NCI-H1048 (cell line): ENCODE measurements around the gene AGAP9.
"Not testable (repeated sequence)": the region's sequence is repeated elsewhere in the genome, so short reads cannot be mapped to it uniquely, and the experiment has no call there.

Experiments used
- DNase-seq: peaks from one replicate; lab custom pipeline; 2025; lab: John Stamatoyannopoulos, UW

The AGAP9 gene

DNA sequence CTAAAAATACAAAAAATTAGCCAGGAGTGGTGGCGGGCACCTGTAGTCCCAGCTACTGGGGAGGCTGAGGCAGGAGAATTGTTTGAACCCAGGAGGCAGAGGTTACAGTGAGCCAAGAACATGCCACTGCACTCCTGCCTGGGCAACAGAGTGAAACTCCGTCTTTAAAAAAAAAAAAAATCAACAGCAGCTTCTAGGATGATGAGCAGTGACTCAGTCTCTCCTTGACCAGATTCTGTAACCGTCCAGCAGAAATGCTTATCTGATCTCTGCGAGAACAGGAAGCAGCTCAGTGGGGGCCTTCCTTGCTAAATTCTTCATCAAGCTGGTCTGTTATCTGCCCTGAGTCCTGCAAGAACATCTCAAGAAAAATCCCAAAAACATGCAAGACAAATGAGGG lies 37.5 kb downstream of the AGAP9 start:
- not testable (repeated sequence) for DNase-seq

- DNase-seq: not testable (repeated sequence)
Measured at GRCh38 chr10:47484786-47485185, 38.7 kb downstream of the AGAP9 start.

GRCh38 chr10:47483923-47484322 lies 39.5 kb downstream of the AGAP9 start, which contains the start of gene ANXA8:
Gene ANXA8 (minus strand): TSS chr10:47484115. CDS start chr10:47483933, 182 bp downstream.
- not testable (repeated sequence) for DNase-seq

- not testable (repeated sequence) for DNase-seq
Measured at GRCh38 chr10:47482367-47482766, 41.1 kb downstream of the AGAP9 start.

DNA sequence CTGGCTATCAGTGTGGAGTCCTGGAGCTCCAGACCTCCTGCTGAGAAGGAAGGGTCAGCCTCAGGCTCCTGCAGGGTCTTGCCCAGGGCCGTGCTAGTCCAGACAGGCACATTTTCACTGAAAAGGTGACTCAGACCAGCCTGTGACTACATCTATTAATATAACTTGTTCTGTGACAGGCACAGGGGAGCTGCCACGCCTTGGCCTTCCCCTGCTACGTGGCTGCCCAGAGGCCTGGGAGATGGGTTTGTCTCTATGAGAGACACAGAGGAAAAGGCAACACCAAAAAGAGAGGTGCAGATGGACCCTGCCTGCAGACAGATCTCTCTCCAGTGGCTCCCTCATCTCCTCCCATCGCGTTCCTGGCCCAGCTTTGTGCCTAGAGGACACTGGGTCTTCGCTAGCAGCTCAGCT lies 41.7 kb downstream of the AGAP9 start:
- not testable (repeated sequence) for DNase-seq

GRCh38 chr10:47481182-47481766 lies 42.2 kb downstream of the AGAP9 start:
- not testable (repeated sequence) for DNase-seq

GRCh38 chr10:47480133-47480532 lies 43.3 kb downstream of the AGAP9 start:
- DNase-seq: not testable (repeated sequence)

DNA sequence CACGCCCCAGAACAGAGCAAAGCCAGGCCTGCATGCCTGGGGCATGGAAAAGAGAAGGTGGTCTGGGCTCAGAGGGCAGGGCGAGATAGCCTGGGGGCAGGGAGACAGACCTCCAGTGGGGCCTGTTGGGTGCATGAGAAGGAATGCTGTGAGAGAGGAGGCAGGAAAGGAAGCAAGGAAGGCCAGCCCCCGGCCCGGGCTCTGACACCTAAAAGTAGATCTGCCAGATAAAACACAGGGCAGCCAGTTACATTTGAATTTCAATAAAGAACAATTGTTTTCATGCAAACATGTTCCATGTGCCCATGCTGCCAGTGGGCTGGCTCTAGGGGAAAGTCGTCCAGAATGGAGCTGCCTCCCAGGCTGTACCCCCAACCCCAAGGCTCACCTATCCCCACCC lies 45.3 kb downstream of the AGAP9 start:
- not testable (repeated sequence) for DNase-seq

DNA sequence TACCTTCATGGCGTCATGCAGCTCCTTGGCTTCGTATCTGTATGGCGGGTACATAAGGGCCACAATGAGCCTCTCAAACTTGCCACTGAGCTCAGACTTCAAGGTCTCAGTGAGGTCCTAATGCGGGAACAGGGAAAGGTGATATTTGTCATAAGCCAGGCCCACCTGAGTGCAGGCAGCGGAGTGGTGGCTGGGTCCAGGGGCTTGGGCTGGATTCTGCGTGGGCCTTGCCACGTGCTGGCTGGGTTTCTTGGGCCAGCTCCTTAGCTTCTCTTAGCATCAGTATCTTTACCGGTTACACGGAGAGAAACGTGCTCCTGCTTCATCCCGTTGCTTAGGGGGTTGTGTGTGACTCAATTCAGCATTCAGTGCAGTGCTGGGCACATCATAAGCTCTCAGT lies 46.4 kb downstream of the AGAP9 start:
- DNase-seq: not testable (repeated sequence)

GRCh38 chr10:47475101-47475500 lies 48.3 kb downstream of the AGAP9 start:
- not testable (repeated sequence) for DNase-seq

GRCh38 chr10:47473516-47473915 lies 49.9 kb downstream of the AGAP9 start:
- DNase-seq: not testable (repeated sequence)

- not testable (repeated sequence) for DNase-seq
Measured at GRCh38 chr10:47472647-47473046, 50.8 kb downstream of the AGAP9 start.

DNA sequence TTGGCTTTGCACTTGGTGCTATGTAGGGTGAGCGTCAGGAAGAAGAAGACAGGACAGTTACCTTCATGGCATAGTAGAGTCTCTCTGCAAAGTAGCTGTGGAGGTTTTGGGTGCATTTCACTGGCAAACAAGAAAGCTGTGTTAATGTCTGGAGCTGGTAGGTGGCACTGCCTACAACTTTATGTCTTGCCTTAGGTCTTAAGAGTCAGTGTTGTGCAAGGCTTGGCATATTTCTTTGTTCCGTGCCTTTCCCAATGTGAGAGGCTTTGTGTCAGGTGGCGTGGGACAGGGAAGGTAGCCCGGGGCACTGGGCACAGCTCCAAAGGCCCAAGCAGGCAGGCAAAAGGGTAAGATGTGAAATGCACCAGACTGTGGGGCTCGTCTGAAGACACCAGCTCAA lies 51.4 kb downstream of the AGAP9 start:
- not testable (repeated sequence) for DNase-seq

- not testable (repeated sequence) for DNase-seq
Measured at GRCh38 chr10:47468731-47469528, 54.5 kb downstream of the AGAP9 start.

DNA sequence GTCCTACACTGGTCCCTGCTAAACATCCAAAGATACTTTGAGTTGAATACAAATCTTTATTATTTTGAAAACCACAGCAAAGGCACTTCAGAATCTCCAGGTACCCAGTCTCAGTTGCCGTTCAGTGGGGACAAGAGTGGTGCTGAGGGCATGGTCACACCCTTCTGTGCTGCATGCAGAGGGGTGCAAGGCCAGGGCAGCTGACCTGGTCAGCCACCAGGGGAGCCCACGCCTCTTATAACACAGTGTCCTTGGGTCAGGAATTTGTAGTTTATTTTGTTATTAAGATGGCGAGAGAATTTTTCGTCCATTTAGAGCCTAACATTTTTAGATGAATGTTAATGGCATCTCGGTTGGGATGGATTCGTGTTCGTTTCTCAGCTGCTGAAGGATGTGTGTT lies 55.5 kb downstream of the AGAP9 start:
- DNase-seq: not testable (repeated sequence)

- DNase-seq: not testable (repeated sequence)
Measured at GRCh38 chr10:47467458-47467857, 56.0 kb downstream of the AGAP9 start.

- DNase-seq: not testable (repeated sequence)
Measured at GRCh38 chr10:47465216-47465917, 58.1 kb downstream of the AGAP9 start.

DNA sequence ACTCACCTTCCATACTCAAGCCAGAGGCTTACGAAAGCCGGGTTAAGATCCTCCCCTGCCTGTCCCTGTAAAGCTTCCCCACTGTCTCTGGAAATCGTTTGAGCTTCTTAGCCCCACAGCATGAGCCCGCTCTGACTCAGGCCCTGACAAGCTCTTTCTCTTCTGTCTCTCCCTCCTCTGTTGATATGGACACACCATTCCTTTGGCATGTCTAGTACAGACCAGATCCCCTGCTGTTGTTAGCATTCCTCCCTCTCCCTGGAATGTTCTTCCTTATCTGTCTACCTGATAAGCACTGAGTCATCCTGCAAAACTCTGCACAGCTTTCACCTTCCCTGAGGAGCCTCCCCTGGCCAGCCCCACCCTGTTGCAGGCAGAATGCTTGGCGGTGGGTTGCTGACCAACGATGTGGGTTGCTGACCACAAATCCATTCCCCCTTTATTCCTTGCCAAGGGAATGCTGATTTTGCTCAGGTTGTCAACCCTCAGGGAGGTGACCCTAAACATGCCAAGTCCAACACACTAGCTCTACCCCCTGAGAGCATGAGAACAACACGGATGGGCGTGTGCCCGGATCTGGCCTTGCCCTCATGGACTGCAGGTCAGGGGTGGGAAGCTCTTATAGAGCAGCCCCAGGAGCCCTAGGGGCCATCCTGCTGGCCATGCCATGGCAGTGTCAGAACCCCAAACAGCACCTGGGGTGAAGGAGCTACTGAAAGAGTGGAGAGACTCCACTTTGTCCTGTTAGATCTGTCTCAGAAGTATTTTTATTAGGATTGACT lies 60.7 kb downstream of the AGAP9 start:
- not testable (repeated sequence) for DNase-seq

DNA sequence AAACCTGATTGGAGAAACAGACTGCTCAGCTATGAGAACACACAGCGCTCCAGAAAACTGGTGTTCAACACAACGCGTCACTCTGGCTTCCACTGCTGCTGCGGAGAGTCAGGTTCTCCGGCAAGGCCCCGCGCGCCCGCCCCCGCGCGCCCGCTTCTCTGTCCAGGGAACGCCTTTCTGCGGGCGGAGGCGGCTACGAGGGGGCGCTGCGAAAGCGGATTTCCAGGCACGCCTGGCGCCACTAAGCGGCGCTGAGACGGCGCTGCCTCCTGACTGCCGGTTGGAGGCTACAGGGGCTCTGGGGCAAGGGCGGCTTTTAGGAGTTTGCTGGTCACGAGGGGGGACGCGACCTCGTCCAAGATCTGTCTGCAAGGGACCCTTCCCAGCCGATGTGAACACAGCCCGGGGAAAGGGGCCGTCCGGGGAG lies 62.2 kb downstream of the AGAP9 start:
- not testable (repeated sequence) for DNase-seq

- DNase-seq: no peak
Measured at GRCh38 chr10:47458466-47459154, 64.8 kb downstream of the AGAP9 start.

DNA sequence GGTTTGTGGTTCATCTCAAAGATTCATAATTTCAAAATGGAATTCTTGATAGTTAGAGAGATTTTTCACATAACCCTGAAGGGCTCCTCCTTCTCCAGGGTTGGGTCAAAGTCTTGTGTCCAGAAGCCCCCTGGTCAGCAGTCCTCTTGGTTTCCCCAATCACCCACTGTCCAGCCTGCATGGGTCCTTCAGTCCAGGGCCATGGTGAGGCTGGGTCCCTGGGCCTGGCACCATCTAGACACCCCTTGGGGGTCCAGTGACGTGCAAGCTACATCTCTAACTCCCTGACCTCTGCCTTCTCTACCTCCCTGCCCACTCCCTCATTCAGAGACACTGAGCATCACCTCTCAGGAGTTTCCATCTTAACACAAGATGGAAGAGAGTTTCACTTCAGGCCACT lies 65.6 kb downstream of the AGAP9 start:
- DNase-seq: no peak
